ENCODE data around the gene TSR1. TPM values are rescaled to one million over a fixed set of nuclear protein-coding genes. Genes with fewer than 3 reads are reported as not detected.
A peak's percentile ranks its signal among the peaks of the same experiment; 100 is the strongest.

TSR1 gene
- polyA plus RNA-seq, 1 donor = 38.5 TPM

DNA sequence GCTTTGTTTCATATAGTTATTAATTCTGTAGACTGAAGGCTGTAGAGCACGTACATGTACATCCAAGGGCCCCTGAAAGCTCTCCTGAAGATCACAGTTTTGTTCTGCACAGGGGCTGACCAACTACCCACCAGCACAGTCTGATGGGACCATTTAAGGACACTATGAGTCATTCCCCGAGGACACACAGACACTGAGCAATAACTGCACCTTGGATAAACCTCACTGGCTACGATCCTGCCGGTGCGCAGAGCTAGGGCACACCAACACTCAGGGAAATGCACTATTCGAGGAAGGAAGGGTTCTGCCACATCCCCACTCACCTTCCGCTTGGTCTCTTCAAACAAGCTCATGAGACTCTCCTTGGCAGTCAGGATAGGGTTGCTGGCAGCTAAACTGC, 53.0 kb downstream of the TSR1 start:
- DNase-seq = no peak

GRCh38 chr17:2282297-2282873, 53.9 kb downstream of the TSR1 start:
- peak; percentile 81 for DNase-seq

GRCh38 chr17:2279707-2280106, 56.5 kb downstream of the TSR1 start:
- no peak for DNase-seq

GRCh38 chr17:2277429-2278170, 58.7 kb downstream of the TSR1 start:
- DNase-seq = no peak

DNA sequence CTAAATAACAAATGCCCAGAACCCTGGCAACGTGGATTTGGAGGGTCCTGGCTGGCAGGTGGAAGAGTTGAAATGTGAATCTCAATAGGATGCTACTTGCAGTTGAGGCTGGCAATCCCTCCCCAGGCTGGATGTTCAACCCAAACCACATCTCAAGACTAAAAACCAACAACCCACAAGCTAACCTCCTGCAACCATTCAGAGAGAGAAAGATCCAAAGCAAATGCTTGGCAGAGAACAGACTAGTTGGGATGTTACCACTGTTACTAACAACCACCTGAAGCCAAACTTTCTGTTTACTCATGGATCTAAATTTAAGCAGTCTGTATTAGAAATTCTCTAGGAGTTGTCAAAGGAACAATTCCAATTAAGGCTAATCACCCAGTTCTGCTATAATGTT, 60.5 kb downstream of the TSR1 start:
- no peak for DNase-seq

- no peak for DNase-seq
These were observed 61.8 kb downstream of the TSR1 start for GRCh38 chr17:2274414-2274813.

Other genes with a start within 250 kb of the TSR1 start
- gene SMG6, start 32.7 kb downstream of the TSR1 start, polyA plus RNA-seq (ENCODE audit: insufficient read length) = 30.1 TPM
- gene SRR, start 32.5 kb downstream of the TSR1 start, polyA plus RNA-seq (ENCODE audit: insufficient read length) = 24.0 TPM
- gene SGSM2, start 1.0 kb upstream of the TSR1 start, polyA plus RNA-seq (ENCODE audit: insufficient read length) = 70.9 TPM
- 15.7 TPM for gene MNT, start 64.6 kb upstream of the TSR1 start, polyA plus RNA-seq (ENCODE audit: insufficient read length)
- gene METTL16, start 175.4 kb upstream of the TSR1 start, polyA plus RNA-seq (ENCODE audit: insufficient read length) = 39.2 TPM

All from left kidney (tissue), 2 donors.